Measurements from ENCODE around the gene DIAPH2. TPM values are rescaled to one million over a fixed set of nuclear protein-coding genes. Genes with fewer than 3 reads are reported as not detected.

Gene DIAPH2
- total and polyA plus RNA-seq, 12 donors: 1.8 to 13.6 (median 10.1) TPM

DNA sequence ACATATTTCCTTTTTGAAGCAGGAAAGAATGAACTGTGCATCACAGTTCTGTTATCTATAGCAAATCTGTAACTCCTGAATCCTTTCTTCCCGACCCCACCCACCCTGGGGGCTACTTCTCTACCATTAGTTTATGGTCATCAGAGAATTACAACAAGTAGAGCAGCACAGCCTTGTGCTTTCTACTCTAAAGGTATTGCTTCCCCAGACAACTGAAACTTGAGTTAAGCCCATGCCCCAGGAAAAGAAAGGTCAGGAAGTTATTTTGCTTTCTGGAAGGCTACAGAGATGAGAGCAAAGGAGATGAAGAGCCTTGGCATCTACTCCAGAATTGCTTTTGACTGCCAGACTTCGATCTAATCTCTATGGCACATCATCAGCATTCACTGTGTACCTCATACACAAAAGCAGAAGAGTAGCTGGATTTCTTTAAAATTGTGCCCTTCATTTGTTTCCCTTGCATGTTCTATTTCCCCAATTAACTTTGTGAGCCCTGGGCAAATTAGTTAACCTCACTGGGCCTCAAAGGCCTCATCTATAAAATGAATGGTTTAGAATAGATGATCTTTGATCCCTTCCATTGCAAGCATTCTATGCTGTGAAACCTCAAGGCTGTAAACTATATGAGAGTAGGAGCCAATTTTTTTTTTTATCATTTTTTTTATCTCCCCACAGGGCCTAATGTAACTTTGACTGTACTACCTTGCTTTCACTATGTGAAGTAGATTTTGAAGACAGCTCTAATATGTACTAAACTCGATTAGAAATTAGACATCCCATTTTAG, 794.7 kb downstream of the DIAPH2 start:
- WGBS, 2 donors: 82 to 83% methylated on average over 3 of the region's 3 CpGs
- intact Hi-C loops (cut with DNase I): no loop called here
- no peaks in the 10 kb centered on the region for H3K36me3 ChIP-seq
- TF ChIP-seq, protein P1, sequence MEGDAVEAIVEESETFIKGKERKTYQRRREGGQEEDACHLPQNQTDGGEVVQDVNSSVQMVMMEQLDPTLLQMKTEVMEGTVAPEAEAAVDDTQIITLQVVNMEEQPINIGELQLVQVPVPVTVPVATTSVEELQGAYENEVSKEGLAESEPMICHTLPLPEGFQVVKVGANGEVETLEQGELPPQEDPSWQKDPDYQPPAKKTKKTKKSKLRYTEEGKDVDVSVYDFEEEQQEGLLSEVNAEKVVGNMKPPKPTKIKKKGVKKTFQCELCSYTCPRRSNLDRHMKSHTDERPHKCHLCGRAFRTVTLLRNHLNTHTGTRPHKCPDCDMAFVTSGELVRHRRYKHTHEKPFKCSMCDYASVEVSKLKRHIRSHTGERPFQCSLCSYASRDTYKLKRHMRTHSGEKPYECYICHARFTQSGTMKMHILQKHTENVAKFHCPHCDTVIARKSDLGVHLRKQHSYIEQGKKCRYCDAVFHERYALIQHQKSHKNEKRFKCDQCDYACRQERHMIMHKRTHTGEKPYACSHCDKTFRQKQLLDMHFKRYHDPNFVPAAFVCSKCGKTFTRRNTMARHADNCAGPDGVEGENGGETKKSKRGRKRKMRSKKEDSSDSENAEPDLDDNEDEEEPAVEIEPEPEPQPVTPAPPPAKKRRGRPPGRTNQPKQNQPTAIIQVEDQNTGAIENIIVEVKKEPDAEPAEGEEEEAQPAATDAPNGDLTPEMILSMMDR (IDR thresholded peaks at IDR 0.05): no peak
- no peaks in the 10 kb centered on the region for H3K9me3 ChIP-seq
- H3K27me3 ChIP-seq: peaks cover 0 to 5% (median 0%) of the 10 kb centered on the region in 7 donors
- H3K4me3 ChIP-seq: no peak overlapping the region
- DNase-seq (no peak), ATAC-seq (no peak)
- no peaks in the 10 kb centered on the region for H3K4me1 ChIP-seq
- no peak overlapping the region for H3K27ac ChIP-seq

DNA sequence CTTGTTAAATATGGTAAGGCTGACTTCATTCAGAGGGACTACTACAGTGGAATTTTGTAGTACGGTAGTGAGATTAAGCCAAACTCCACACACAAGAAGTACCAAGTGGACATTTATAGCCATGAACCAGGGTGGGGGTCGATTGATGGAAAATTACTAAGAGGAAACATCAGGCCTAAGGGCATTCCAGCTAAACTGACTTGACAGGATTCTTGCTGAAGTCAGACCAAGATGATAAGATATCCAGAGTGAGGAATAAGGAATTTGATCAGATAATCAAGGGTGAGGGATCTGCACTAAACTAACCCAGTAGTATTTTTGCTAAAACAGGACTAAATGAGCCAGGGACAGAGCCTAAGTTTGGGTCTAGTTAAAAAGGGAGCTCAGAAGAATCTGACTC, 796.6 kb downstream of the DIAPH2 start:
- TF ChIP-seq, protein P1 (IDR thresholded peaks at IDR 0.05): no peak
- Histone ChIP-seq H3K27me3 (peaks cover 0 to 3% (median 0%) of the 10 kb centered on the region in 7 donors), H3K27ac (no peak overlapping the region), H3K36me3 (no peaks in the 10 kb centered on the region), H3K4me3 (no peak overlapping the region), H3K4me1 (no peaks in the 10 kb centered on the region), H3K9me3 (no peaks in the 10 kb centered on the region)
- no peak for ATAC-seq
- WGBS, 2 donors: 60 to 72% methylated on average over 2 of the region's 2 CpGs
- intact Hi-C loops (cut with DNase I): loop anchor here in 1 of 10 donors (10.0 kb wide), 1 partner anchor 1566 kb away; no protein-coding TSS in a partner anchor
- no peak for DNase-seq

- DNase-seq (no peak), ATAC-seq (no peak)
- Histone ChIP-seq H3K36me3 (no peaks in the 10 kb centered on the region), H3K27ac (no peak overlapping the region), H3K9me3 (no peaks in the 10 kb centered on the region), H3K4me1 (no peaks in the 10 kb centered on the region), H3K27me3 (no peaks in the 10 kb centered on the region), H3K4me3 (no peak overlapping the region)
- TF ChIP-seq, protein P1 (IDR thresholded peaks at IDR 0.05): no peak
- intact Hi-C loops (cut with DNase I): loop anchor here in 1 of 10 donors (10.0 kb wide), 1 partner anchor 1568 kb away; no protein-coding TSS in a partner anchor
- WGBS, 2 donors: 72 to 88% methylated on average over 1 of the region's 1 CpG
Measured at GRCh38 chrX:97482666-97483300, 798.1 kb downstream of the DIAPH2 start.

DNA sequence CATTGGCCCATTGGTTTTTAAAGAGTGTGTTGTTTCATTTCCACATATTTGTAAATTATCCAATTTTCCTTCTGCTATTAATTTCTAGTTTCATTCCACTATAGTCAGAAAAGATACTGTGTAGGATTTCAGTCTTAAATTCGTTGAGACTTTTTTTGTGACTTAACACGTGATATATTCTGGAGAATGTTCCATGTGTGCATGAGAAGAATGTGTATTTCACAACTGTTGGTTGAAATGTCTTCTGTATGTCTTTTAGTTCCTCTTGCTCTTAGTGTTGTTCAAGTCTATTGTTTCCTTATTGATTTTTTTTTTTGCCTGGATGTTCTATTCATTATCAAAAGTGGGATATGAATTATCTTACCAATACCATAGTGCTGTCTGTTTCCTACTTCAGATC, 806.0 kb downstream of the DIAPH2 start:
- Histone ChIP-seq H3K36me3 (no peaks in the 10 kb centered on the region), H3K27ac (no peak overlapping the region), H3K4me3 (no peak overlapping the region), H3K27me3 (peaks cover 0 to 7% (median 0%) of the 10 kb centered on the region in 7 donors), H3K9me3 (peaks cover 0 to 7% (median 0%) of the 10 kb centered on the region in 11 donors), H3K4me1 (no peaks in the 10 kb centered on the region)
- no peak for ATAC-seq
- intact Hi-C loops (cut with DNase I): no loop called here
- DNase-seq: no peak
- TF ChIP-seq, protein P1 (IDR thresholded peaks at IDR 0.05): no peak
- WGBS, 2 donors: 96% methylated on average over 2 of the region's 2 CpGs

Measured in heart right ventricle (tissue), 16 donors.